IMR-90 (cell line): ENCODE results near the gene CMKLR1. TPM values are rescaled to one million over a fixed set of nuclear protein-coding genes. Genes with fewer than 3 reads are reported as not detected.

Source experiments
- ATAC-seq: fragments of 200-7000 bp; cut with Tn5 transposase; 2 replicates; pipeline ENCODE4 v1.9.1; 2020; ENCODE audit warnings: low read depth, mild to moderate bottlenecking, moderate library complexity
- BruUV-seq: library from RNA; stranded (reverse); fragments of 400-500 nt; replicated peaks from 2 replicates; lab custom pipeline; 2021; lab: Mats Ljungman, UMichigan
- CTCF ChIA-PET: fragments of 300-600 bp; formaldehyde crosslinking; extraction: SDS; loops from one replicate; lab custom pipeline; 2021; ENCODE audit warnings: antibody characterized with exemption; lab: Yijun Ruan, JAX
- POLR2A ChIA-PET: fragments of 300-600 bp; sonication (Branson Sonifier 250); formaldehyde crosslinking; loops from one replicate; lab custom pipeline; 2022; ENCODE audit warnings: antibody characterized with exemption; ENCODE audit not compliant: unreplicated experiment; lab: Charles Lee
- DNase-seq: peaks from one replicate; pipeline ENCODE4 v3.0.0; 2013
- H2AFZ ChIP-seq: replicated peaks from 2 replicates; pipeline ENCODE3; 2013; ENCODE audit warnings: low read length, mild to moderate bottlenecking; ENCODE audit not compliant: poor library complexity
- H2AK5ac ChIP-seq: 2 replicates; pipeline ENCODE4 v1.6.1; 2013; ENCODE audit warnings: low read depth, low read length, inconsistent platforms
- H2AK9ac ChIP-seq: replicated peaks from 2 replicates; pipeline ENCODE3; 2013; ENCODE audit warnings: mild to moderate bottlenecking, low read depth, low read length, moderate library complexity; ENCODE audit not compliant: poor library complexity
- H2BK120ac ChIP-seq: 2 replicates; pipeline ENCODE4 v1.6.1; 2013; ENCODE audit warnings: low read depth, low read length, inconsistent platforms
- H2BK15ac ChIP-seq: 3 replicates; pipeline ENCODE4 v1.6.1; 2013; ENCODE audit warnings: low read depth, low read length, inconsistent platforms
- H2BK20ac ChIP-seq: 2 replicates; pipeline ENCODE4 v1.6.1; 2013; ENCODE audit warnings: low read depth, mild to moderate bottlenecking, inconsistent platforms, low read length, moderate library complexity
- H2BK5ac ChIP-seq: 2 replicates; pipeline ENCODE4 v1.6.1; 2013; ENCODE audit warnings: mild to moderate bottlenecking, low read depth, low read length, inconsistent platforms; ENCODE audit not compliant: poor library complexity, severe bottlenecking
- H3K14ac ChIP-seq: replicated peaks from 2 replicates; pipeline ENCODE4 v1.6.1; 2013; ENCODE audit warnings: low read depth, low read length, inconsistent platforms
- H3K18ac ChIP-seq: 2 replicates; pipeline ENCODE4 v1.6.1; 2013; ENCODE audit warnings: low read depth, low read length, control low read depth
- H3K23ac ChIP-seq: 2 replicates; pipeline ENCODE4 v1.6.1; 2013; ENCODE audit warnings: low read depth, low read length, inconsistent platforms
- H3K27ac ChIP-seq: 2 replicates; pipeline ENCODE4 v1.5.1; 2013; ENCODE audit warnings: mild to moderate bottlenecking, control low read depth, low read length; ENCODE audit not compliant: insufficient read depth
- H3K27me3 ChIP-seq: 2 replicates; pipeline ENCODE4 v1.6.1; 2013; ENCODE audit warnings: low read length; ENCODE audit not compliant: control insufficient read depth, insufficient read depth
- H3K36me3 ChIP-seq: 2 replicates; pipeline ENCODE4 v1.6.1; 2013; ENCODE audit warnings: low read length, mixed read lengths; ENCODE audit not compliant: control insufficient read depth, insufficient read depth
- H3K4ac ChIP-seq: 2 replicates; pipeline ENCODE4 v1.6.1; 2013; ENCODE audit warnings: low read depth, low read length, inconsistent platforms
- H3K4me1 ChIP-seq: 2 replicates; pipeline ENCODE4 v1.6.1; 2013; ENCODE audit warnings: low read length, mixed read lengths; ENCODE audit not compliant: control insufficient read depth, insufficient read depth
- H3K4me2 ChIP-seq: 2 replicates; pipeline ENCODE4 v1.6.1; 2013; ENCODE audit warnings: low read depth, mild to moderate bottlenecking, control low read depth, low read length, moderate library complexity
- H3K4me3 ChIP-seq: 2 replicates; pipeline ENCODE4 v1.5.1; 2013; ENCODE audit warnings: low read depth, mild to moderate bottlenecking, control low read depth, low read length, moderate library complexity; ENCODE audit not compliant: insufficient read depth
- H3K56ac ChIP-seq: 2 replicates; pipeline ENCODE4 v1.6.1; 2013; ENCODE audit warnings: low read length, inconsistent platforms; ENCODE audit not compliant: insufficient read depth; ENCODE audit errors: extremely low read depth
- H3K79me1 ChIP-seq, 2 experiments: 2 replicates each; pipeline ENCODE4 v1.6.1; 2013; ENCODE audit warnings: low read length in 2 of 2, inconsistent platforms in 1 of 2, low read depth in 1 of 2
- H3K9ac ChIP-seq: 2 replicates; pipeline ENCODE4 v1.6.1; 2013; ENCODE audit warnings: low read depth, low read length, control low read depth
- H3K9me1 ChIP-seq: 2 replicates; pipeline ENCODE4 v1.6.1; 2013; ENCODE audit warnings: low read length, inconsistent platforms; ENCODE audit not compliant: insufficient read depth
- H3K9me3 ChIP-seq: 2 replicates; pipeline ENCODE4 v1.6.1; 2013; ENCODE audit warnings: low read length; ENCODE audit not compliant: control insufficient read depth, insufficient read depth
- H4K20me1 ChIP-seq: 2 replicates; pipeline ENCODE4 v1.6.1; 2013; ENCODE audit warnings: low read length, inconsistent platforms; ENCODE audit not compliant: insufficient read depth
- H4K5ac ChIP-seq: 2 replicates; pipeline ENCODE4 v1.6.1; 2013; ENCODE audit warnings: mild to moderate bottlenecking, low read depth, low read length, control low read depth
- H4K8ac ChIP-seq, 2 experiments: 2 replicates each; pipeline ENCODE4 v1.6.1; 2013; ENCODE audit warnings: low read depth in 2 of 2, low read length in 2 of 2, control low read depth in 1 of 2, inconsistent platforms in 1 of 2
- H4K91ac ChIP-seq: 2 replicates; pipeline ENCODE4 v1.6.1; 2013; ENCODE audit warnings: low read depth, low read length, inconsistent platforms; ENCODE audit not compliant: insufficient read depth
- BHLHE40 ChIP-seq: fragments of 150-350 bp; IDR thresholded peaks from 2 replicates; pipeline ENCODE4 v1.6.1; 2016; ENCODE audit warnings: mild to moderate bottlenecking, low read depth, low read length
- CEBPB ChIP-seq: IDR thresholded peaks from 2 replicates; pipeline ENCODE4 v1.6.1; 2012; ENCODE audit warnings: low read depth, low read length, improper control_type of control experiment
- CHD1 ChIP-seq: IDR thresholded peaks from 2 replicates; pipeline ENCODE4 v1.6.1; 2012; ENCODE audit warnings: low read depth, low read length, improper control_type of control experiment
- CTCF ChIP-seq: conservative IDR thresholded peaks from 2 replicates; pipeline ENCODE4 v1.5.1; 2012; ENCODE audit warnings: mild to moderate bottlenecking, low read depth, low read length, improper control_type of control experiment
- ELK1 ChIP-seq: fragments of 150-350 bp; IDR thresholded peaks from 2 replicates; pipeline ENCODE4 v1.6.1; 2016; ENCODE audit warnings: low read depth, mild to moderate bottlenecking, low read length, moderate library complexity, borderline replicate concordance
- FOS ChIP-seq: fragments of 150-350 bp; IDR thresholded peaks from 2 replicates; pipeline ENCODE4 v1.6.1; 2016; ENCODE audit warnings: low read depth, low read length
- MAFK ChIP-seq: IDR thresholded peaks from 2 replicates; pipeline ENCODE4 v1.6.1; 2012; ENCODE audit warnings: low read depth, low read length, improper control_type of control experiment
- MAZ ChIP-seq: IDR thresholded peaks from 2 replicates; pipeline ENCODE4 v1.6.1; 2012; ENCODE audit warnings: low read depth, mild to moderate bottlenecking, low read length, improper control_type of control experiment, moderate library complexity, borderline replicate concordance
- MXI1 ChIP-seq: IDR thresholded peaks from 2 replicates; pipeline ENCODE4 v1.6.1; 2012; ENCODE audit warnings: low read depth, mild to moderate bottlenecking, low read length, moderate library complexity, borderline replicate concordance
- NFE2L2 ChIP-seq: fragments of 150-350 bp; IDR thresholded peaks from 2 replicates; pipeline ENCODE4 v1.6.1; 2016; ENCODE audit warnings: low read depth, mild to moderate bottlenecking, low read length
- POLR2A ChIP-seq: IDR thresholded peaks from 2 replicates; pipeline ENCODE4 v1.6.1; 2012; ENCODE audit warnings: mild to moderate bottlenecking, low read depth, low read length
- RAD21 ChIP-seq: IDR thresholded peaks from 2 replicates; pipeline ENCODE4 v1.6.1; 2012; ENCODE audit warnings: low read length, improper control_type of control experiment
- RCOR1 ChIP-seq: IDR thresholded peaks from 2 replicates; pipeline ENCODE4 v1.6.1; 2012; ENCODE audit warnings: mild to moderate bottlenecking, low read length, improper control_type of control experiment; ENCODE audit not compliant: insufficient replicate concordance
- RFX5 ChIP-seq: IDR thresholded peaks from 2 replicates; pipeline ENCODE4 v1.8.0; 2012; ENCODE audit warnings: low read depth, mild to moderate bottlenecking, low read length, moderate library complexity
- SMC3 ChIP-seq: fragments of 150-350 bp; IDR thresholded peaks from 2 replicates; pipeline ENCODE4 v1.6.1; 2016; ENCODE audit warnings: low read depth, mild to moderate bottlenecking, antibody characterized with exemption, low read length, moderate library complexity
- USF2 ChIP-seq: fragments of 150-350 bp; IDR thresholded peaks from 2 replicates; pipeline ENCODE4 v1.6.1; 2017; ENCODE audit warnings: mild to moderate bottlenecking, antibody characterized with exemption, low read length, low read depth
- WGBS, 2 experiments: methylation state at CpG; one replicate each; pipeline versions ENCODE4 v1.1.5 to v1.1.7; 2013; ENCODE audit warnings: missing lambda C conversion rate in 2 of 2; ENCODE audit not compliant: insufficient read length in 1 of 2; ENCODE audit errors: extremely low coverage in 2 of 2; 5-methylcytosine and 5-hydroxymethylcytosine counted together
- dilution Hi-C: fragments of 300-500 bp; cut with HindIII; formaldehyde crosslinking; loops from one replicate; pipeline ENCODE4 v1.14.3; 2018; ENCODE audit warnings: low sequenced_read_pairs; ENCODE audit not compliant: unreplicated experiment
- in situ Hi-C: fragments of 300-500 bp; cut with MboI; formaldehyde crosslinking; loops from 3 replicates; pipeline ENCODE4 v1.14.3; 2019; ENCODE audit warnings: low sequenced_read_pairs, inconsistent platforms, mixed read lengths
- intact Hi-C: fragments of 100-400 bp; cut with micrococcal nuclease; formaldehyde crosslinking; loops from 2 replicates; pipeline ENCODE4 v1.10.0; 2022
- polyA plus RNA-seq, 3 experiments: library from polyadenylated mRNA; depleted of rRNA; stranded (reverse); fragments of >200 nt; gene quantifications; 2 replicates each; pipeline ENCODE4 v1.2.3, GENCODE V29; 2012; ENCODE audit warnings: low replicate concordance in 1 of 3
- total RNA-seq: library from RNA; depleted of rRNA; stranded (reverse); fragments of >200 nt; gene quantifications from 2 replicates; pipeline ENCODE4 v1.2.3, GENCODE V29; 2012

CMKLR1 gene
- total and polyA plus RNA-seq, 2 of the 4 experiments (the other 2 are of a cell fraction) = not detected

GRCh38 chr12:108308395-108309085 lies 30.6 kb downstream of the CMKLR1 start:
- Histone ChIP-seq H3K79me1 (no peaks in the 10 kb centered on the region), H3K36me3 (no peaks in the 10 kb centered on the region), H4K20me1 (no peaks in the 10 kb centered on the region), H3K4me2 (no peak overlapping the region), H3K56ac (no peak overlapping the region), H3K27ac (no peak overlapping the region), H3K9me1 (no peaks in the 10 kb centered on the region), H4K91ac (no peak overlapping the region), H2BK15ac (no peak overlapping the region), H3K4me3 (no peak overlapping the region), H3K9me3 (no peaks in the 10 kb centered on the region), H2BK20ac (no peak overlapping the region), H2AK9ac (no peak overlapping the region), H3K23ac (no peak overlapping the region), H2AFZ (no peak overlapping the region), H3K18ac (no peak overlapping the region), H2BK5ac (no peak overlapping the region), H3K9ac (no peak overlapping the region), H3K4me1 (no peaks in the 10 kb centered on the region), H3K14ac (no peak overlapping the region), H3K4ac (no peak overlapping the region), H2BK120ac (no peak overlapping the region), H4K8ac (no peak overlapping the region), H3K27me3 (no peaks in the 10 kb centered on the region), H2AK5ac (no peak overlapping the region), H4K5ac (no peak overlapping the region)
- ChIA-PET CTCF (no interaction called here), POLR2A (no interaction called here)
- dilution Hi-C loops (no loop called here), intact Hi-C loops (no loop called here), in situ Hi-C loops (no loop called here)
- DNase-seq = no peak
- TF ChIP-seq USF2 (no peak), CTCF (no peak), MAFK (no peak), MXI1 (no peak), FOS (no peak), RCOR1 (no peak), RAD21 (no peak), CEBPB (no peak), SMC3 (no peak), POLR2A (no peak), ELK1 (no peak), RFX5 (no peak), MAZ (no peak), CHD1 (no peak), BHLHE40 (no peak), NFE2L2 (no peak)
- WGBS, 2 experiments = no CpG with 5 or more reads among the region's 10 CpGs
- no TSS peak for BruUV-seq
- no peak for ATAC-seq
